Skeletal muscle satellite cell (primary cell): ENCODE data around the gene CDS1.
A peak's percentile ranks its signal among the peaks of the same experiment; 100 is the strongest.

Experiments
- H3K27me3 ChIP-seq: 2 replicates; pipeline ENCODE4 v1.7.0; 2013; ENCODE audit warnings: low read length; ENCODE audit not compliant: control insufficient read depth, insufficient read depth
- H3K36me3 ChIP-seq: 2 replicates; pipeline ENCODE4 v1.7.0; 2013; ENCODE audit warnings: mild to moderate bottlenecking, control low read depth, low read length; ENCODE audit not compliant: insufficient read depth
- H3K4me1 ChIP-seq: 2 replicates; pipeline ENCODE4 v1.7.0; 2013; ENCODE audit warnings: low read length; ENCODE audit not compliant: control insufficient read depth, insufficient read depth
- H3K4me2 ChIP-seq: 2 replicates; pipeline ENCODE4 v1.7.0; 2013; ENCODE audit warnings: mild to moderate bottlenecking, low read length
- H3K4me3 ChIP-seq: 2 replicates; pipeline ENCODE4 v1.7.0; 2013; ENCODE audit warnings: low read length
- H3K9ac ChIP-seq: 2 replicates; pipeline ENCODE4 v1.7.0; 2013; ENCODE audit warnings: mild to moderate bottlenecking, low read depth, low read length, moderate library complexity
- H3K9me3 ChIP-seq: replicated peaks from 2 replicates; pipeline ENCODE4 v1.7.0; 2013; ENCODE audit warnings: mild to moderate bottlenecking, control low read depth, low read length

The CDS1 gene

GRCh38 chr4:84574069-84574720 is 8.7 kb upstream of the CDS1 start:
- H3K4me3 ChIP-seq = no peak overlapping the region
- H3K4me2 ChIP-seq = no peak overlapping the region
- no peaks in the 10 kb centered on the region for H3K9me3 ChIP-seq
- no peaks in the 10 kb centered on the region for H3K36me3 ChIP-seq
- H3K4me1 ChIP-seq = peaks cover 8% of the 10 kb centered on the region
- no peaks in the 10 kb centered on the region for H3K27me3 ChIP-seq
- H3K9ac ChIP-seq = no peak overlapping the region

GRCh38 chr4:84578540-84579402 is 4.2 kb upstream of the CDS1 start:
- peaks cover 14% of the 10 kb centered on the region for H3K4me1 ChIP-seq
- peaks cover 7% of the 10 kb centered on the region for H3K27me3 ChIP-seq

GRCh38 chr4:84579403-84579776 is 3.5 kb upstream of the CDS1 start:
- no peaks in the 10 kb centered on the region for H3K9me3 ChIP-seq
- peaks cover 10% of the 10 kb centered on the region for H3K4me1 ChIP-seq
- H3K4me3 ChIP-seq = no peak overlapping the region
- H3K4me2 ChIP-seq = no peak overlapping the region
- peaks cover 13% of the 10 kb centered on the region for H3K27me3 ChIP-seq
- H3K36me3 ChIP-seq = no peaks in the 10 kb centered on the region
- H3K9ac ChIP-seq = no peak overlapping the region

More at GRCh38 chr4:84578540-84579402, 4.2 kb upstream of the CDS1 start:
- Histone ChIP-seq H3K9ac (no peak overlapping the region), H3K4me2 (no peak overlapping the region), H3K4me3 (no peak overlapping the region), H3K36me3 (no peaks in the 10 kb centered on the region), H3K9me3 (no peaks in the 10 kb centered on the region)

GRCh38 chr4:84582302-84582987 is 482 bp upstream of the CDS1 start:
- Histone ChIP-seq H3K4me2 (peak overlapping the region; percentile 98), H3K4me3 (peak overlapping the region; percentile 81), H3K4me1 (peaks cover 10% of the 10 kb centered on the region), H3K9me3 (no peaks in the 10 kb centered on the region), H3K27me3 (peaks cover 20% of the 10 kb centered on the region), H3K9ac (peak overlapping the region; percentile 50), H3K36me3 (no peaks in the 10 kb centered on the region)

GRCh38 chr4:84583876-84584380 is 1.0 kb downstream of the CDS1 start:
- Histone ChIP-seq H3K4me2 (peak overlapping the region; percentile 98), H3K9me3 (no peaks in the 10 kb centered on the region), H3K27me3 (peaks cover 20% of the 10 kb centered on the region), H3K4me3 (peak overlapping the region; percentile 81), H3K9ac (peak overlapping the region; percentile 50), H3K36me3 (no peaks in the 10 kb centered on the region), H3K4me1 (peaks cover 10% of the 10 kb centered on the region)

GRCh38 chr4:84585251-84585650 is 2.3 kb downstream of the CDS1 start:
- Histone ChIP-seq H3K9me3 (no peaks in the 10 kb centered on the region), H3K4me1 (peaks cover 10% of the 10 kb centered on the region), H3K36me3 (no peaks in the 10 kb centered on the region), H3K4me2 (no peak overlapping the region), H3K4me3 (no peak overlapping the region), H3K9ac (no peak overlapping the region), H3K27me3 (peaks cover 20% of the 10 kb centered on the region)

GRCh38 chr4:84594724-84595123 is 11.8 kb downstream of the CDS1 start:
- H3K4me1 ChIP-seq = no peaks in the 10 kb centered on the region
- no peaks in the 10 kb centered on the region for H3K9me3 ChIP-seq
- H3K9ac ChIP-seq = no peak overlapping the region
- no peaks in the 10 kb centered on the region for H3K27me3 ChIP-seq
- no peak overlapping the region for H3K4me2 ChIP-seq
- no peaks in the 10 kb centered on the region for H3K36me3 ChIP-seq
- no peak overlapping the region for H3K4me3 ChIP-seq

GRCh38 chr4:84596826-84597225 is 13.9 kb downstream of the CDS1 start:
- Histone ChIP-seq H3K27me3 (no peaks in the 10 kb centered on the region), H3K36me3 (no peaks in the 10 kb centered on the region), H3K4me2 (no peak overlapping the region), H3K9ac (no peak overlapping the region), H3K4me3 (no peak overlapping the region), H3K9me3 (no peaks in the 10 kb centered on the region), H3K4me1 (no peaks in the 10 kb centered on the region)

- Histone ChIP-seq H3K4me2 (no peak overlapping the region), H3K9me3 (no peaks in the 10 kb centered on the region), H3K9ac (no peak overlapping the region), H3K4me1 (no peaks in the 10 kb centered on the region), H3K36me3 (no peaks in the 10 kb centered on the region), H3K4me3 (no peak overlapping the region), H3K27me3 (no peaks in the 10 kb centered on the region)
Observed at GRCh38 chr4:84597450-84597849, 14.5 kb downstream of the CDS1 start.

GRCh38 chr4:84606645-84607044 is 23.7 kb downstream of the CDS1 start:
- Histone ChIP-seq H3K9me3 (no peaks in the 10 kb centered on the region), H3K4me2 (no peak overlapping the region), H3K27me3 (no peaks in the 10 kb centered on the region), H3K4me3 (no peak overlapping the region), H3K9ac (no peak overlapping the region), H3K4me1 (no peaks in the 10 kb centered on the region), H3K36me3 (no peaks in the 10 kb centered on the region)

- Histone ChIP-seq H3K4me3 (no peak overlapping the region), H3K4me1 (no peaks in the 10 kb centered on the region), H3K9ac (no peak overlapping the region), H3K36me3 (no peaks in the 10 kb centered on the region), H3K4me2 (no peak overlapping the region), H3K9me3 (no peaks in the 10 kb centered on the region), H3K27me3 (no peaks in the 10 kb centered on the region)
Observed at GRCh38 chr4:84611531-84611930, 28.6 kb downstream of the CDS1 start.
